H9 (cell line): ENCODE data around the gene FAM163B. TPM values are rescaled to one million over a fixed set of nuclear protein-coding genes. Genes with fewer than 3 reads are reported as not detected.

Source experiments
- DNase-seq: peaks from one replicate; pipeline ENCODE4 v3.0.0-alpha.2; 2017
- H2AFZ ChIP-seq: one replicate; pipeline ENCODE4 v1.6.1; 2013; ENCODE audit warnings: mild to moderate bottlenecking, low read length, control low read depth, moderate library complexity
- H2AK5ac ChIP-seq: 2 replicates; pipeline ENCODE4 v1.6.1; 2013; ENCODE audit warnings: low read length, control low read depth, mixed read lengths; ENCODE audit not compliant: insufficient read length
- H2BK120ac ChIP-seq: one replicate; pipeline ENCODE4 v1.6.1; 2013; ENCODE audit warnings: low read depth, mild to moderate bottlenecking, low read length, control low read depth, inconsistent platforms; ENCODE audit not compliant: poor library complexity, severe bottlenecking
- H2BK12ac ChIP-seq: 2 replicates; pipeline ENCODE4 v1.6.1; 2013; ENCODE audit warnings: low read length, control low read depth, mixed read lengths, low read depth; ENCODE audit not compliant: insufficient read length
- H2BK15ac ChIP-seq: 2 replicates; pipeline ENCODE4 v1.6.1; 2013; ENCODE audit warnings: low read depth, low read length, control low read depth
- H2BK20ac ChIP-seq: one replicate; pipeline ENCODE4 v1.6.1; 2013; ENCODE audit warnings: low read depth, mild to moderate bottlenecking, low read length, control low read depth, inconsistent platforms; ENCODE audit not compliant: poor library complexity, severe bottlenecking
- H2BK5ac ChIP-seq: 2 replicates; pipeline ENCODE4 v1.6.1; 2013; ENCODE audit warnings: low read length, control low read depth, mixed read lengths; ENCODE audit not compliant: insufficient read length
- H3K14ac ChIP-seq: 2 replicates; pipeline ENCODE4 v1.6.1; 2013; ENCODE audit warnings: low read length, control low read depth; ENCODE audit not compliant: insufficient read depth
- H3K18ac ChIP-seq: 2 replicates; pipeline ENCODE4 v1.6.1; 2013; ENCODE audit warnings: low read depth, mild to moderate bottlenecking, mixed read lengths, low read length, control low read depth; ENCODE audit not compliant: insufficient read length
- H3K23ac ChIP-seq: 2 replicates; pipeline ENCODE4 v1.6.1; 2013; ENCODE audit warnings: low read length, control low read depth, mixed read lengths, low read depth; ENCODE audit not compliant: insufficient read length
- H3K23me2 ChIP-seq: 2 replicates; pipeline ENCODE4 v1.6.1; 2013; ENCODE audit warnings: low read depth, mild to moderate bottlenecking, mixed read lengths, low read length, control low read depth; ENCODE audit not compliant: insufficient read length, poor library complexity, severe bottlenecking
- H3K27ac ChIP-seq: 2 replicates; pipeline ENCODE4 v1.5.1; 2013; ENCODE audit warnings: low read length, control low read depth, mixed read lengths, low read depth; ENCODE audit not compliant: insufficient read length
- H3K27me3 ChIP-seq: 2 replicates; pipeline ENCODE4 v1.6.1; 2013; ENCODE audit warnings: low read length, control low read depth, inconsistent platforms; ENCODE audit not compliant: insufficient read depth
- H3K4ac ChIP-seq: 2 replicates; pipeline ENCODE4 v1.6.1; 2013; ENCODE audit warnings: low read depth, mild to moderate bottlenecking, control low read depth, inconsistent platforms, low read length, moderate library complexity
- H3K4me1 ChIP-seq: 2 replicates; pipeline ENCODE4 v1.6.1; 2013; ENCODE audit warnings: low read length, control low read depth, inconsistent platforms; ENCODE audit not compliant: insufficient read depth
- H3K4me2 ChIP-seq: 2 replicates; pipeline ENCODE4 v1.6.1; 2013; ENCODE audit warnings: low read length, control low read depth, mixed read lengths; ENCODE audit not compliant: insufficient read length, insufficient read depth
- H3K56ac ChIP-seq: 2 replicates; pipeline ENCODE4 v1.6.1; 2013; ENCODE audit warnings: low read depth, mild to moderate bottlenecking, mixed read lengths, low read length, control low read depth; ENCODE audit not compliant: insufficient read length
- H3K79me1 ChIP-seq: 2 replicates; pipeline ENCODE4 v1.6.1; 2013; ENCODE audit warnings: low read depth, mild to moderate bottlenecking, moderate library complexity, low read length, control low read depth, inconsistent platforms; ENCODE audit not compliant: insufficient read depth, poor library complexity, severe bottlenecking
- H3K79me2 ChIP-seq: 2 replicates; pipeline ENCODE4 v1.6.1; 2013; ENCODE audit warnings: low read length, control low read depth, inconsistent platforms; ENCODE audit not compliant: insufficient read depth
- H3K9ac ChIP-seq: 2 replicates; pipeline ENCODE4 v1.6.1; 2013; ENCODE audit warnings: low read length, control low read depth, mixed read lengths; ENCODE audit not compliant: insufficient read length; ENCODE audit errors: extremely low read depth
- H3K9me3 ChIP-seq: one replicate; pipeline ENCODE4 v1.6.1; 2013; ENCODE audit warnings: low read depth, low read length, inconsistent platforms; ENCODE audit not compliant: control insufficient read depth
- H3T11ph ChIP-seq: one replicate; pipeline ENCODE4 v1.6.1; 2013; ENCODE audit warnings: mild to moderate bottlenecking, low read length, control low read depth, inconsistent platforms
- H4K20me1 ChIP-seq: one replicate; pipeline ENCODE4 v1.6.1; 2013; ENCODE audit not compliant: control insufficient read depth, insufficient read length, insufficient read depth
- H4K5ac ChIP-seq: 2 replicates; pipeline ENCODE4 v1.6.1; 2013; ENCODE audit warnings: low read depth, mild to moderate bottlenecking, mixed read lengths, low read length, control low read depth; ENCODE audit not compliant: insufficient read length
- H4K8ac ChIP-seq: replicated peaks from 2 replicates; pipeline ENCODE4 v1.6.1; 2013; ENCODE audit warnings: low read length, control low read depth, mixed read lengths, low read depth; ENCODE audit not compliant: insufficient read length
- H4K91ac ChIP-seq: 2 replicates; pipeline ENCODE4 v1.6.1; 2013; ENCODE audit warnings: low read depth, mild to moderate bottlenecking, moderate library complexity, mixed read lengths, low read length, control low read depth; ENCODE audit not compliant: insufficient read length
- H3K27ac Mint-ChIP-seq, 3 experiments: 2 replicates in 2 of 3; 3 replicates in 1 of 3; pipeline ENCODE4 v1.8.0; 2020 to 2021; ENCODE audit warnings: mixed read lengths in 3 of 3, mild to moderate bottlenecking in 1 of 3, moderate library complexity in 1 of 3
- H3K27me3 Mint-ChIP-seq: 2 replicates; pipeline ENCODE4 v1.8.0; 2021; ENCODE audit warnings: low read depth, mild to moderate bottlenecking, moderate library complexity, mixed read lengths
- H3K36me3 Mint-ChIP-seq, 3 experiments: 2 replicates in 2 of 3; 3 replicates in 1 of 3; pipeline ENCODE4 v1.8.0; 2020 to 2021; ENCODE audit warnings: low read depth in 3 of 3, mixed read lengths in 3 of 3; ENCODE audit not compliant: insufficient read depth in 1 of 3
- H3K4me1 Mint-ChIP-seq, 2 experiments: 2 replicates each; pipeline ENCODE4 v1.8.0; 2020; ENCODE audit warnings: mixed read lengths in 2 of 2
- H3K4me3 Mint-ChIP-seq, 2 experiments: 2 replicates in 1 of 2; 3 replicates in 1 of 2; pipeline ENCODE4 v1.8.0; 2020 to 2021; ENCODE audit warnings: mild to moderate bottlenecking in 2 of 2, mixed read lengths in 2 of 2, moderate library complexity in 1 of 2
- H3K9me3 Mint-ChIP-seq, 2 experiments: 2 replicates in 1 of 2; 3 replicates in 1 of 2; pipeline ENCODE4 v1.8.0; 2020; ENCODE audit warnings: mild to moderate bottlenecking in 2 of 2, mixed read lengths in 2 of 2, moderate library complexity in 1 of 2
- CTCF ChIP-seq: fragments of 200-600 bp; sonication (generic); conservative IDR thresholded peaks from 3 replicates; pipeline ENCODE4 v1.8.0; 2021; ENCODE audit warnings: antibody characterized with exemption, mild to moderate bottlenecking
- WGBS: extraction: QIAGEN DNeasy Blood & Tissue Kit; methylation state at CpG from one replicate; pipeline ENCODE4 v1.1.7; 2013; ENCODE audit warnings: missing lambda C conversion rate, low lambda C conversion rate, mixed read lengths; ENCODE audit not compliant: insufficient read length; ENCODE audit errors: extremely low coverage; 5-methylcytosine and 5-hydroxymethylcytosine counted together
- total RNA-seq: library from RNA; stranded (reverse); gene quantifications from 2 replicates; pipeline ENCODE4 v1.2.1, GENCODE V29; 2021

FAM163B gene
- total RNA-seq, 1 experiment from 2014 or later, result 0.39 TPM

- no peak for DNase-seq
- H4K5ac ChIP-seq, result no peak overlapping the region
- H3K36me3 Mint-ChIP-seq, result peaks cover 0 to 4% (median 0%) of the 10 kb centered on the region in 3 experiments; a peak in 3 of 7 replicates
- peaks cover 8 to 12% of the 10 kb centered on the region in 2 experiments for H3K9me3 Mint-ChIP-seq
- no peaks in the 10 kb centered on the region for H3K79me2 ChIP-seq
- no peaks in the 10 kb centered on the region for H3K9me3 ChIP-seq
- H2BK120ac ChIP-seq, result no peak overlapping the region
- no peak overlapping the region; the same call in 1 of the 2 replicates for H3K14ac ChIP-seq
- H4K20me1 ChIP-seq, result no peaks in the 10 kb centered on the region
- H3K4ac ChIP-seq, result no peak overlapping the region
- H3K4me2 ChIP-seq, result no peak overlapping the region
- peaks cover 11 to 24% of the 10 kb centered on the region in 2 experiments for H3K4me1 Mint-ChIP-seq
- no peak overlapping the region for H2BK15ac ChIP-seq
- no peak overlapping the region for H3T11ph ChIP-seq
- no peak overlapping the region for H3K4me3 Mint-ChIP-seq
- WGBS, result no CpG with 5 or more reads among the region's 12 CpGs
- H2BK12ac ChIP-seq, result no peak overlapping the region
- H3K27ac ChIP-seq, result no peak overlapping the region
- no peak overlapping the region for H2BK5ac ChIP-seq
- H3K4me1 ChIP-seq, result peaks cover 9% of the 10 kb centered on the region
- H2AFZ ChIP-seq, result no peak overlapping the region
- H3K27me3 Mint-ChIP-seq, result peaks cover 19% of the 10 kb centered on the region
- H3K27me3 ChIP-seq, result no peaks in the 10 kb centered on the region
- no peak overlapping the region for H4K91ac ChIP-seq
- H3K18ac ChIP-seq, result no peak overlapping the region
- H3K27ac Mint-ChIP-seq, result no peak overlapping the region
- no peaks in the 10 kb centered on the region for H3K79me1 ChIP-seq
- H2BK20ac ChIP-seq, result no peak overlapping the region
- H4K8ac ChIP-seq, result no peak overlapping the region
- H3K56ac ChIP-seq, result no peak overlapping the region
- H2AK5ac ChIP-seq, result no peak overlapping the region
- H3K9ac ChIP-seq, result no peak overlapping the region
- no peak overlapping the region for H3K23ac ChIP-seq
- TF ChIP-seq CTCF, result no peak
- no peaks in the 10 kb centered on the region for H3K23me2 ChIP-seq
These were observed 21.9 kb upstream of the FAM163B start for GRCh38 chr9:133631111-133631510.
